Activated CD8-positive, alpha-beta T cell treated with anti-CD3 and anti-CD28 coated beads, Interleukin-2, amount 10 ng/mL, durations not matched to agents 7 days and 5 days (primary cell): ENCODE measurements around the gene GOLGA6L24. TPM values are rescaled to one million over a fixed set of nuclear protein-coding genes. Genes with fewer than 3 reads are reported as not detected.
"Not testable (repeated sequence)": the region's sequence is repeated elsewhere in the genome, so short reads cannot be mapped to it uniquely, and the experiment has no call there.

Experiments
- ATAC-seq: fragments of 150-1000 bp; cut with Tn5 transposase; one replicate; pipeline ENCODE4 v1.10.0; 2021; ENCODE audit warnings: moderate library complexity
- CTCF ChIA-PET: fragments of 350-600 bp; sonication (Branson Sonifier 250); formaldehyde crosslinking; loops from one replicate; lab custom pipeline; 2021; ENCODE audit warnings: antibody characterized with exemption; lab: Charles Lee
- POLR2A ChIA-PET: fragments of 350-600 bp; sonication (Branson Sonifier 250); formaldehyde crosslinking; loops from one replicate; lab custom pipeline; 2021; ENCODE audit warnings: antibody characterized with exemption; lab: Charles Lee
- DNase-seq: peaks from one replicate; pipeline ENCODE4 v3.0.0-alpha.2; 2020
- H3K27ac Mint-ChIP-seq: one replicate; pipeline ENCODE4 v1.8.0; 2021; ENCODE audit warnings: mild to moderate bottlenecking, mixed read lengths
- H3K27me3 Mint-ChIP-seq: one replicate; pipeline ENCODE4 v1.8.0; 2021; ENCODE audit warnings: low read depth, mixed read lengths
- H3K36me3 Mint-ChIP-seq: one replicate; pipeline ENCODE4 v1.8.0; 2021; ENCODE audit warnings: low read depth, mixed read lengths
- H3K4me1 Mint-ChIP-seq: one replicate; pipeline ENCODE4 v1.8.0; 2021; ENCODE audit warnings: low read depth, mixed read lengths
- H3K4me3 Mint-ChIP-seq: one replicate; pipeline ENCODE4 v1.8.0; 2021; ENCODE audit warnings: mild to moderate bottlenecking, mixed read lengths
- H3K9me3 Mint-ChIP-seq: one replicate; pipeline ENCODE4 v1.8.0; 2022; ENCODE audit warnings: mixed read lengths; ENCODE audit not compliant: insufficient read depth
- total RNA-seq, 2 experiments: library from RNA; stranded (reverse); gene quantifications; one replicate each; pipeline ENCODE4 v1.2.3, GENCODE V29; 2021

GOLGA6L24 gene
- total RNA-seq, 2 experiments from 2014 or later, result not detected

- H3K27me3 Mint-ChIP-seq, H3K4me3 Mint-ChIP-seq, DNase-seq, CTCF ChIA-PET, H3K27ac Mint-ChIP-seq, POLR2A ChIA-PET, ATAC-seq, H3K4me1 Mint-ChIP-seq: not testable (repeated sequence)
- Mint-ChIP-seq H3K36me3 (peaks cover 25% of the 10 kb centered on the region), H3K9me3 (peaks cover 15% of the 10 kb centered on the region)
Observed at GRCh38 chr15:28310454-28310853, 47.4 kb downstream of the GOLGA6L24 start.

GRCh38 chr15:28308718-28309117 lies 49.2 kb downstream of the GOLGA6L24 start:
- H3K4me1 Mint-ChIP-seq, H3K27me3 Mint-ChIP-seq, ATAC-seq, H3K4me3 Mint-ChIP-seq, CTCF ChIA-PET, POLR2A ChIA-PET, H3K27ac Mint-ChIP-seq, DNase-seq: not testable (repeated sequence)
- Mint-ChIP-seq H3K9me3 (peaks cover 15% of the 10 kb centered on the region), H3K36me3 (peaks cover 21% of the 10 kb centered on the region)

Other genes with a start within 250 kb of the GOLGA6L24 start
- gene HERC2, start 35.9 kb downstream of the GOLGA6L24 start, total RNA-seq, result 10 to 100 TPM; 42.6 to 44.7 TPM
- not detected for gene GOLGA8F, start 20.6 kb upstream of the GOLGA6L24 start, total RNA-seq
- gene GOLGA8G, start 174.9 kb upstream of the GOLGA6L24 start, total RNA-seq, result not detected
- gene GOLGA6L25, start 195.5 kb upstream of the GOLGA6L24 start, total RNA-seq, result not detected